NCI-H510A (cell line): ENCODE results near the gene SLC24A2.

Source experiments
- DNase-seq: peaks from one replicate; lab custom pipeline; 2025; lab: John Stamatoyannopoulos, UW

Gene SLC24A2

GRCh38 chr9:19757745-19758144, 31.1 kb downstream of the SLC24A2 start:
- no peak for DNase-seq

- no peak for DNase-seq
Observed at GRCh38 chr9:19754921-19755320, 33.9 kb downstream of the SLC24A2 start.

- no peak for DNase-seq
Observed at GRCh38 chr9:19748278-19749126, 40.3 kb downstream of the SLC24A2 start.

- no peak for DNase-seq
Observed at GRCh38 chr9:19746223-19746622, 42.6 kb downstream of the SLC24A2 start.

- DNase-seq = no peak
Observed at GRCh38 chr9:19741178-19741577, 47.7 kb downstream of the SLC24A2 start.
